ENCODE measurements around the gene KIR2DL3. TPM values are rescaled to one million over a fixed set of nuclear protein-coding genes. Genes with fewer than 3 reads are reported as not detected.
"Not testable (repeated sequence)": the region's sequence is repeated elsewhere in the genome, so short reads cannot be mapped to it uniquely, and the experiment has no call there.

KIR2DL3 gene
- total RNA-seq, 1 experiment from 2014 or later = not detected

- H3K4me3 Mint-ChIP-seq; H3K56ac ChIP-seq (ENCODE audit: insufficient read length, low read depth, low read length); H3K27ac ChIP-seq (ENCODE audit: insufficient read length, low read depth, low read length); DNase-seq; H3K14ac ChIP-seq (ENCODE audit: insufficient read depth, low read length); H3K27ac Mint-ChIP-seq; H2BK20ac ChIP-seq (ENCODE audit: low read depth, low read length, poor library complexity, severe bottlenecking); H2AFZ ChIP-seq (ENCODE audit: low read length); H3T11ph ChIP-seq (ENCODE audit: low read length); H3K4me2 ChIP-seq (ENCODE audit: insufficient read depth, insufficient read length, low read length); H4K5ac ChIP-seq (ENCODE audit: insufficient read length, low read depth, low read length); H2BK12ac ChIP-seq (ENCODE audit: insufficient read length, low read depth, low read length); H3K18ac ChIP-seq (ENCODE audit: insufficient read length, low read depth, low read length); H3K79me2 ChIP-seq (ENCODE audit: insufficient read depth, low read length); H2BK15ac ChIP-seq (ENCODE audit: low read depth, low read length); H3K4me1 Mint-ChIP-seq; H3K9ac ChIP-seq (ENCODE audit: extremely low read depth, insufficient read length, low read length); H3K27me3 ChIP-seq (ENCODE audit: insufficient read depth, low read length); H3K79me1 ChIP-seq (ENCODE audit: insufficient read depth, low read depth, low read length, poor library complexity, severe bottlenecking); H3K4ac ChIP-seq (ENCODE audit: low read depth, low read length); H3K23ac ChIP-seq (ENCODE audit: insufficient read length, low read depth, low read length); H4K91ac ChIP-seq (ENCODE audit: insufficient read length, low read depth, low read length); H3K27me3 Mint-ChIP-seq (ENCODE audit: low read depth); H2BK5ac ChIP-seq (ENCODE audit: insufficient read length, low read length); H2BK120ac ChIP-seq (ENCODE audit: low read depth, low read length, poor library complexity, severe bottlenecking); H4K8ac ChIP-seq (replicated peaks; ENCODE audit: insufficient read length, low read depth, low read length); H4K20me1 ChIP-seq (ENCODE audit: control insufficient read depth, insufficient read depth, insufficient read length); H3K4me1 ChIP-seq (ENCODE audit: insufficient read depth, low read length); H3K23me2 ChIP-seq (ENCODE audit: insufficient read length, low read depth, low read length, poor library complexity, severe bottlenecking); H2AK5ac ChIP-seq (ENCODE audit: insufficient read length, low read length): not testable (repeated sequence)
- Mint-ChIP-seq H3K9me3 (peaks cover 90 to 92% of the 10 kb centered on the region in 2 experiments), H3K36me3 (ENCODE audit: insufficient read depth in 1 of 3, low read depth in 3 of 3) (peaks cover 16 to 53% (median 24%) of the 10 kb centered on the region in 3 experiments; a peak in 6 of 7 replicates)
- no CpG with 5 or more reads among the region's 4 CpGs for WGBS (ENCODE audit: extremely low coverage, insufficient read length, low lambda C conversion rate)
- H3K9me3 ChIP-seq (ENCODE audit: control insufficient read depth, low read depth, low read length) = peaks cover 75% of the 10 kb centered on the region
These were observed 32.2 kb downstream of the KIR2DL3 start for GRCh38 chr19:54770511-54770910.

- H3K4me2 ChIP-seq (ENCODE audit: insufficient read depth, insufficient read length, low read length); H3K56ac ChIP-seq (ENCODE audit: insufficient read length, low read depth, low read length); H3K27ac Mint-ChIP-seq; H2AK5ac ChIP-seq (ENCODE audit: insufficient read length, low read length); H3T11ph ChIP-seq (ENCODE audit: low read length); H3K27me3 Mint-ChIP-seq (ENCODE audit: low read depth); H3K4me1 ChIP-seq (ENCODE audit: insufficient read depth, low read length); H3K4me3 Mint-ChIP-seq; H4K20me1 ChIP-seq (ENCODE audit: control insufficient read depth, insufficient read depth, insufficient read length); H3K27ac ChIP-seq (ENCODE audit: insufficient read length, low read depth, low read length); H3K4ac ChIP-seq (ENCODE audit: low read depth, low read length); H2BK15ac ChIP-seq (ENCODE audit: low read depth, low read length); H3K14ac ChIP-seq (ENCODE audit: insufficient read depth, low read length); H3K23ac ChIP-seq (ENCODE audit: insufficient read length, low read depth, low read length); H3K9ac ChIP-seq (ENCODE audit: extremely low read depth, insufficient read length, low read length); H4K91ac ChIP-seq (ENCODE audit: insufficient read length, low read depth, low read length); H2BK20ac ChIP-seq (ENCODE audit: low read depth, low read length, poor library complexity, severe bottlenecking); H4K8ac ChIP-seq (replicated peaks; ENCODE audit: insufficient read length, low read depth, low read length); H3K79me2 ChIP-seq (ENCODE audit: insufficient read depth, low read length); H2BK120ac ChIP-seq (ENCODE audit: low read depth, low read length, poor library complexity, severe bottlenecking); H3K23me2 ChIP-seq (ENCODE audit: insufficient read length, low read depth, low read length, poor library complexity, severe bottlenecking); H3K18ac ChIP-seq (ENCODE audit: insufficient read length, low read depth, low read length); H3K27me3 ChIP-seq (ENCODE audit: insufficient read depth, low read length); H3K79me1 ChIP-seq (ENCODE audit: insufficient read depth, low read depth, low read length, poor library complexity, severe bottlenecking); H2AFZ ChIP-seq (ENCODE audit: low read length); DNase-seq; H3K4me1 Mint-ChIP-seq; H2BK12ac ChIP-seq (ENCODE audit: insufficient read length, low read depth, low read length); H4K5ac ChIP-seq (ENCODE audit: insufficient read length, low read depth, low read length); H2BK5ac ChIP-seq (ENCODE audit: insufficient read length, low read length): not testable (repeated sequence)
- Mint-ChIP-seq H3K36me3 (ENCODE audit: insufficient read depth in 1 of 3, low read depth in 3 of 3) (peaks cover 16 to 56% (median 24%) of the 10 kb centered on the region in 3 experiments; a peak in 6 of 7 replicates), H3K9me3 (peaks cover 90 to 92% of the 10 kb centered on the region in 2 experiments)
- no CpG with 5 or more reads among the region's 15 CpGs for WGBS (ENCODE audit: extremely low coverage, insufficient read length, low lambda C conversion rate)
- peaks cover 70% of the 10 kb centered on the region for H3K9me3 ChIP-seq (ENCODE audit: control insufficient read depth, low read depth, low read length)
These were observed 33.0 kb downstream of the KIR2DL3 start for GRCh38 chr19:54771018-54771960.

Measured in H9 (cell line).